Peyer's patch (tissue), 4 donors: Measurements from ENCODE around the gene FBXW7.

Experiments
- POLR2A ChIP-seq, 2 donors: fragments of 450-650 bp; IDR thresholded peaks; one replicate each; pipeline ENCODE4 v1.5.1; 2017; ENCODE audit warnings: antibody characterized with exemption in 2 of 2, mild to moderate bottlenecking in 2 of 2, moderate library complexity in 2 of 2
- TF ChIP-seq, protein P1 (sequence below), 6 experiments: fragments of 450-650 bp in 4 of 6; fragments of 200-600 bp in 2 of 6; sonication (generic) in 1 of 6; IDR thresholded peaks; one replicate each; pipeline ENCODE4 v1.5.1; 2017 to 2019; ENCODE audit warnings: antibody characterized with exemption in 6 of 6, mild to moderate bottlenecking in 3 of 6, moderate library complexity in 1 of 6

GRCh38 chr4:152535903-152536544, at the start of gene FBXW7:
- peak; percentile 86 to 89 for TF ChIP-seq POLR2A (IDR thresholded peaks at IDR 0.05)
- TF ChIP-seq, protein P1, sequence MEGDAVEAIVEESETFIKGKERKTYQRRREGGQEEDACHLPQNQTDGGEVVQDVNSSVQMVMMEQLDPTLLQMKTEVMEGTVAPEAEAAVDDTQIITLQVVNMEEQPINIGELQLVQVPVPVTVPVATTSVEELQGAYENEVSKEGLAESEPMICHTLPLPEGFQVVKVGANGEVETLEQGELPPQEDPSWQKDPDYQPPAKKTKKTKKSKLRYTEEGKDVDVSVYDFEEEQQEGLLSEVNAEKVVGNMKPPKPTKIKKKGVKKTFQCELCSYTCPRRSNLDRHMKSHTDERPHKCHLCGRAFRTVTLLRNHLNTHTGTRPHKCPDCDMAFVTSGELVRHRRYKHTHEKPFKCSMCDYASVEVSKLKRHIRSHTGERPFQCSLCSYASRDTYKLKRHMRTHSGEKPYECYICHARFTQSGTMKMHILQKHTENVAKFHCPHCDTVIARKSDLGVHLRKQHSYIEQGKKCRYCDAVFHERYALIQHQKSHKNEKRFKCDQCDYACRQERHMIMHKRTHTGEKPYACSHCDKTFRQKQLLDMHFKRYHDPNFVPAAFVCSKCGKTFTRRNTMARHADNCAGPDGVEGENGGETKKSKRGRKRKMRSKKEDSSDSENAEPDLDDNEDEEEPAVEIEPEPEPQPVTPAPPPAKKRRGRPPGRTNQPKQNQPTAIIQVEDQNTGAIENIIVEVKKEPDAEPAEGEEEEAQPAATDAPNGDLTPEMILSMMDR (IDR thresholded peaks at IDR 0.05), result peak in 1 of 6 experiments; percentile 1
